Astrocyte (in vitro differentiated cells and primary cell): ENCODE measurements around the gene C1orf122. TPM values are rescaled to one million over a fixed set of nuclear protein-coding genes. Genes with fewer than 3 reads are reported as not detected.

Experiments
- DNase-seq: peaks from one replicate; pipeline ENCODE4 v3.0.0-alpha.2; 2010; ENCODE audit warnings: low read depth
- FAIRE-seq: peaks from 2 replicates; lab custom pipeline; 2011; peaks lifted over from hg19 to GRCh38; lab: Jason Lieb, UNC
- H2AFZ ChIP-seq: 2 replicates; pipeline ENCODE4 v1.6.0; 2012; ENCODE audit warnings: low read depth, low read length, inconsistent platforms
- H3K27ac ChIP-seq: 2 replicates; pipeline ENCODE4 v1.5.1; 2011; ENCODE audit warnings: low read depth, low read length, inconsistent platforms
- H3K27me3 ChIP-seq: 2 replicates; pipeline ENCODE4 v1.6.0; 2011; ENCODE audit warnings: low read length, inconsistent platforms; ENCODE audit not compliant: insufficient read depth
- H3K36me3 ChIP-seq: 2 replicates; pipeline ENCODE4 v1.5.1; 2011; ENCODE audit warnings: low read length, inconsistent platforms; ENCODE audit not compliant: insufficient read depth
- H3K4me1 ChIP-seq: 2 replicates; pipeline ENCODE4 v1.5.1; 2011; ENCODE audit warnings: low read length, inconsistent platforms; ENCODE audit not compliant: insufficient read depth
- H3K4me2 ChIP-seq: 2 replicates; pipeline ENCODE4 v1.6.0; 2012; ENCODE audit warnings: low read length, inconsistent platforms
- H3K4me3 ChIP-seq: 2 replicates; pipeline ENCODE4 v1.5.1; 2011; ENCODE audit warnings: low read depth, mild to moderate bottlenecking, low read length, inconsistent platforms; ENCODE audit not compliant: insufficient read depth
- H3K79me2 ChIP-seq: 2 replicates; pipeline ENCODE4 v1.6.0; 2012; ENCODE audit warnings: mild to moderate bottlenecking, low read length, inconsistent platforms; ENCODE audit not compliant: insufficient read depth
- H3K9ac ChIP-seq: 2 replicates; pipeline ENCODE4 v1.6.0; 2012; ENCODE audit warnings: mild to moderate bottlenecking, low read length, inconsistent platforms
- H3K9me3 ChIP-seq: 2 replicates; pipeline ENCODE4 v1.5.1; 2012; ENCODE audit warnings: low read depth, mild to moderate bottlenecking, low read length, inconsistent platforms; ENCODE audit not compliant: insufficient read depth
- H4K20me1 ChIP-seq: 2 replicates; pipeline ENCODE4 v1.6.0; 2012; ENCODE audit warnings: low read length, inconsistent platforms; ENCODE audit not compliant: insufficient read depth
- H3K27ac Mint-ChIP-seq: one replicate; pipeline ENCODE4 v1.8.0; 2021; ENCODE audit warnings: mild to moderate bottlenecking, mixed read lengths; ENCODE audit not compliant: unreplicated experiment
- H3K27me3 Mint-ChIP-seq: one replicate; pipeline ENCODE4 v1.8.0; 2021; ENCODE audit warnings: low read depth, mixed read lengths; ENCODE audit not compliant: unreplicated experiment
- H3K36me3 Mint-ChIP-seq: one replicate; pipeline ENCODE4 v1.8.0; 2021; ENCODE audit warnings: low read depth, mixed read lengths; ENCODE audit not compliant: unreplicated experiment
- H3K4me1 Mint-ChIP-seq: one replicate; pipeline ENCODE4 v1.8.0; 2021; ENCODE audit warnings: low read depth, mixed read lengths; ENCODE audit not compliant: unreplicated experiment
- H3K4me3 Mint-ChIP-seq: one replicate; pipeline ENCODE4 v1.8.0; 2021; ENCODE audit warnings: mild to moderate bottlenecking, moderate library complexity, mixed read lengths; ENCODE audit not compliant: unreplicated experiment
- H3K9me3 Mint-ChIP-seq: one replicate; pipeline ENCODE4 v1.8.0; 2021; ENCODE audit warnings: mild to moderate bottlenecking, mixed read lengths; ENCODE audit not compliant: unreplicated experiment
- CTCF ChIP-seq: IDR thresholded peaks from 2 replicates; pipeline ENCODE4 v1.5.1; 2011; ENCODE audit warnings: low read depth, mild to moderate bottlenecking, inconsistent platforms, low read length, moderate library complexity; ENCODE audit not compliant: insufficient read depth
- EZH2 ChIP-seq: IDR thresholded peaks from 2 replicates; pipeline ENCODE4 v1.6.1; 2012; ENCODE audit warnings: mild to moderate bottlenecking, low read length, inconsistent platforms; ENCODE audit not compliant: insufficient read depth
- total RNA-seq: library from RNA; stranded (reverse); gene quantifications from 2 replicates; pipeline ENCODE4 v1.2.1, GENCODE V29; 2021

The C1orf122 gene
- total RNA-seq, 1 donor from 2014 or later, result 69.6 TPM

GRCh38 chr1:37850352-37850955 lies 42.9 kb downstream of the C1orf122 start:
- Histone ChIP-seq H3K4me2 (no peak overlapping the region), H3K79me2 (peaks cover 90% of the 10 kb centered on the region), H3K27me3 (no peaks in the 10 kb centered on the region), H3K9ac (no peak overlapping the region), H3K4me1 (no peaks in the 10 kb centered on the region), H3K36me3 (peaks cover 7% of the 10 kb centered on the region), H4K20me1 (peaks cover 77% of the 10 kb centered on the region), H3K27ac (no peak overlapping the region), H3K4me3 (no peak overlapping the region), H2AFZ (no peak overlapping the region), H3K9me3 (no peaks in the 10 kb centered on the region)
- H3K4me3 Mint-ChIP-seq, result no peak overlapping the region
- DNase-seq, result no peak
- no peak for FAIRE-seq
- H3K36me3 Mint-ChIP-seq, result peaks cover 15% of the 10 kb centered on the region
- TF ChIP-seq CTCF (no peak), EZH2 (no peak)
- H3K27me3 Mint-ChIP-seq, result no peaks in the 10 kb centered on the region
- H3K4me1 Mint-ChIP-seq, result peaks cover 3% of the 10 kb centered on the region
- peaks cover 2% of the 10 kb centered on the region for H3K9me3 Mint-ChIP-seq
- no peak overlapping the region for H3K27ac Mint-ChIP-seq

- H4K20me1 ChIP-seq, result peaks cover 72% of the 10 kb centered on the region
Measured at GRCh38 chr1:37851262-37851661, 43.7 kb downstream of the C1orf122 start.

More at GRCh38 chr1:37851262-37851661, 43.7 kb downstream of the C1orf122 start:
- peaks cover 2% of the 10 kb centered on the region for H3K9me3 Mint-ChIP-seq
- H3K4me2 ChIP-seq, result no peak overlapping the region
- FAIRE-seq (no peak), DNase-seq (no peak)
- no peaks in the 10 kb centered on the region for H3K9me3 ChIP-seq
- no peak for TF ChIP-seq CTCF
- no peak for TF ChIP-seq EZH2
- H3K27ac ChIP-seq, result no peak overlapping the region
- no peaks in the 10 kb centered on the region for H3K27me3 ChIP-seq
- no peaks in the 10 kb centered on the region for H3K27me3 Mint-ChIP-seq
- H3K4me1 ChIP-seq, result no peaks in the 10 kb centered on the region
- peaks cover 3% of the 10 kb centered on the region for H3K4me1 Mint-ChIP-seq
- H3K79me2 ChIP-seq, result peaks cover 91% of the 10 kb centered on the region
- no peak overlapping the region for H2AFZ ChIP-seq
- H3K36me3 ChIP-seq, result peaks cover 7% of the 10 kb centered on the region
- H3K27ac Mint-ChIP-seq, result no peak overlapping the region
- H3K36me3 Mint-ChIP-seq, result peaks cover 15% of the 10 kb centered on the region
- H3K4me3 Mint-ChIP-seq, result no peak overlapping the region
- H3K9ac ChIP-seq, result no peak overlapping the region
- no peak overlapping the region for H3K4me3 ChIP-seq
